ENCODE measurements around the gene FOXP1.
"Not testable (repeated sequence)": the region's sequence is repeated elsewhere in the genome, so short reads cannot be mapped to it uniquely, and the experiment has no call there.

The FOXP1 gene

DNA sequence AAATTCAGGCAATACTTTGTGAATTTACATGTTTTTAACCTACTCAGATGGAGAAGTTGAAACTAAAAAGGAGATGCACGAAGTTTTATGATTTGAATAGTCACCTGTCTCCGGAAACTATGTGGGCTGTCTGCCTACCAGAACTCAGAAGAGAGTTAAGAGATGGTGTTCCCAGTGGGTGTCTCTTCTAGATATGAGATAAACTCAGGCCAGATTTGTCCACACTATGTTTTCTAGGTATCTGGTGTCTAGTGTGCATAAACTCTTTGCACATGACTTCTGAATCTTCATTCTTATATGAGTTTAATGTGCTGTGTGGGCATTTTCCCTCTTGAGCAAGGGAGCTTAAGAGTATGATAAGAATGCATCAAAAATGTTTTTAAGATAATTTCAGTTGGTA, 222.8 kb downstream of the FOXP1 start:
- FAIRE-seq: no peak

- peak; percentile 58 for FAIRE-seq
Observed at GRCh38 chr3:71360180-71360579, 223.3 kb downstream of the FOXP1 start.

DNA sequence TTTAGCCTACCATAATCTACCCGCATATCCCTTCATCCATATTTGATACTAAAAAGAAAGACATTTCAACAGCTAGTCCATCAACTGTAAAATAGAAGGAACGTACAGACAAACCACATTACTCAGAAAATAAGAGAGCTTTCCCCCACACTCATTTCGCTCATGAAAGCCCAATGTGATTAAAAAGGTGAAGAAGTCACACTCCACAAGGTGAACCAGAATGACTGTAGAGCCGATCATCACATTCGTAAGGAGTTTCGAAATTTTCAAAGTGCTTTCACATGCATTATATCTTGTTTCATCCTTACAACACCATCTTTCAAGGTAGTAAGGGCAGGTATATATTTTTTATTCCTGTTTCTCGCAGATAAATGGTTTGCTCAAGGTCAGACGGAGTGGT, 225.3 kb downstream of the FOXP1 start:
- FAIRE-seq: no peak

DNA sequence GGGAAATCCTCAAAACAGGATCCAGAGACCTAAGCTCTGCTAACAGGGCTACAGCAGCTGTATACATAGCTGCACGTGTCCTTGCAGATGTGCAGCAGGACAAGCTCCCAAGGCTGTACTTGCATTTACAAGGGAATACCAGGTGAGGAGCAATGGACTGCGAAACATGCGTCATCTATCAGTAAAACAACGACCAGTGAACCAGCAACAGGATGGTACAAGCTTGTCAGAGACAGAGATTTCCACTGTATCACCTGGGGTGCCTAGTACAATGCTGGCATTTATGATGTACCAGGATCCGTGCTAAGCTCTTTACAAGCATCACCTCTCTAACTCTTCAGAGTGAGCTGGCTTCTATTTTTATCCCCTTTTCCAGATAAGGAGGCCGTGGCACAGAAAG, 227.3 kb downstream of the FOXP1 start:
- FAIRE-seq: peak; percentile 24

GRCh38 chr3:71355862-71356261, 227.7 kb downstream of the FOXP1 start:
- FAIRE-seq: no peak

DNA sequence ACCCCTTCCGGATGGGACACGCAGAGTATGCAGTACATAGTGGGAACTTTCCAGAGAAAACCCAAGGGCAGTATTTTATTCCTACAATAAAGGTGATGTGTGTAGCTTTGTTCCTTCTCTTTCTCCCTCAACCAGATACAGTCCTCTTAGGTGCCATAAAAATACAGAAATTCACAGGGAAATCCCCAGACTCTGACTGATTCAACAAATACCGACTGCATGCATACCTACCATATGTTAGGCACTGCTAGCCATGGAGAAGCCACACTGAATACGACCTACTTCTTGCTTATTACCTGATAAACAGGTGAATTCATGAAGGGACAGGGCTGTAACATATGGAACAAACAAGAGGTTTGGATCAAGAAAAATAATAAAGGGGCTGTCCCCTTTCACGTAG, 228.5 kb downstream of the FOXP1 start:
- no peak for FAIRE-seq

GRCh38 chr3:71351403-71352149, 232.0 kb downstream of the FOXP1 start:
- no peak for FAIRE-seq

DNA sequence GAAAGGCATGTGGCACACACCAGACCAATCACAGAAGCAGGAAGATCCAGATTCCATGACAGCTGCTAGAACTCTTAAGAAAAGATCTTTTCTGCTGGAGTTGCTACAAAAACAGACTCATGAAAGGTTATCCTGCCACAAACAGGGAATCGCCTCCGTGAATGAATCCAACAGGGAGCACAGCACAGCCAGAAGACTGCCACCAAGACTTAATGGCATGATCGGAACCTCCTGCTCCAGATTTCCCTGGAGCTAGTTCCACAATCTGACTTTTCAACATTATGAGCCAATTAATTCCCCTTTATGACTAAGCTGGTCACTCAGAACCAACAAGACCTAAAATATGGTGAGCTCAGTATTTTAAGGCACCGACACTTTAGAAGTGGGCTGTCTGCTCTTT, 232.5 kb downstream of the FOXP1 start:
- no peak for FAIRE-seq

- no peak for FAIRE-seq
Observed at GRCh38 chr3:71348831-71349230, 234.7 kb downstream of the FOXP1 start.

GRCh38 chr3:71348001-71348632, 235.4 kb downstream of the FOXP1 start:
- FAIRE-seq: no peak

DNA sequence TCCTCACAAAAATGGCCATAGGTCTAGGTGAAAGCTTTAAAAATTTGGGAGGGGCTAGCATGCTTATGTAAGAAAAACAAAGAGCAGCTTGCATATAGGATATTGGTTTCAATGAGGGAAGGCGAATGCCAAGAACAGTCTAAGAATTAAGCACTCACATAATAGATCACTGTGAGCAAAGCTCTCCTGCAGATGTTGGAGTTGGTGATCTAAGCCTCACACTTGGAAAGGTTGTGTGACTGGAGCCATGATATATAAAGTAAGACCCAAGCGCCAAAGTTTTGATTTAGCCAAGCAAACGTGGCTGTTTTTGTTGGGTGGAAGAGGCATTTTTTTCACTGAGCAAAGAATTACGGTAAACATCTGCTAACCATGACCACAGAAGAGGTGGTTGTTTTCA, 237.5 kb downstream of the FOXP1 start:
- no peak for FAIRE-seq

DNA sequence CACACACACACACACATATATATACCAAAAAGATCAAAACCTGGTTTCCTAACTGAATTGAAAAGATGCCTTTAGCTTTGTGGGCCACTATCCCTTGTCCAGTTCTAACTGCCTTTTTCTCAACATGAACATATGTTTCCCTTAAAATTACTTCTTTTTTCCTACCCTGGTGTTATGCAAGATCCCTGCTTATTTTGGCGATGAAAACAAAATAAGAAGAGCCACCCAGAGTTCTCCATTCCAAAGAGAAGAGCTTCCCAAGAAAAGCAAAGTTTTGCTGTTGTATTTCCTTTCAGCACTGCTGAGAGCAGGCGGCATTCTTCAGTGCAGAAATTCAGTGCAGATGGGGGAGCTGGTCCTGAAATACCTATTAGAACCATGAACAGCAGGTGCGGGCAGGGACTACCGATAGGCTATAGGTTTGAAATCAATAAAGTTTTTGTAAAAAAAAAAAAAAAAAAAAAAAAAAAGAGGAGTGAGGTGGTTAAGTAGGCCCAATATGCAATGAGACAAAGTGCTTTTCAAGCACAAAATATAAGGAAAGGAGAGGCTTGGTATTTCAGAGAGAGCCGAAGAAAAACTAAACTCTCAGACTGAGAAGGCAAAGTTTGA, 238.0 kb downstream of the FOXP1 start:
- FAIRE-seq: no peak

DNA sequence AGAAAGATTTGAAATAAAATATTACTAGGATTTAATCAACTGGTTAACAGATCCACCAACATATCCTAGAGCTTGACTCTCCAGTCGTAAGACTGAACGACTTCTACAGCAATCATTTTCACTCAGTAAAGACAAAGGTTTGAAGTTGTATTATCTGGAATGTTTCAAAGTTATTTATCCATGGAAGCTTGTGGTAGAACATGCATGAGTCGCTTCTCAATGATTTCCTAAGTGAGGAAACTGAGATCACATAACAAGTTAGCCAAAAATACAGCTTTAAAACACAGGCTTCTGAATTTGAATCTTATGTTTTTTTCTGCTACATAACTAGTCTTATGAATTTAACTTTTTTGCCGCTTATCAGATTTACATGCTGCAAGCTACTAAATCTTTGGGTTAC, 241.8 kb downstream of the FOXP1 start:
- FAIRE-seq: no peak

GRCh38 chr3:71339049-71339448, 244.5 kb downstream of the FOXP1 start:
- FAIRE-seq: no peak

DNA sequence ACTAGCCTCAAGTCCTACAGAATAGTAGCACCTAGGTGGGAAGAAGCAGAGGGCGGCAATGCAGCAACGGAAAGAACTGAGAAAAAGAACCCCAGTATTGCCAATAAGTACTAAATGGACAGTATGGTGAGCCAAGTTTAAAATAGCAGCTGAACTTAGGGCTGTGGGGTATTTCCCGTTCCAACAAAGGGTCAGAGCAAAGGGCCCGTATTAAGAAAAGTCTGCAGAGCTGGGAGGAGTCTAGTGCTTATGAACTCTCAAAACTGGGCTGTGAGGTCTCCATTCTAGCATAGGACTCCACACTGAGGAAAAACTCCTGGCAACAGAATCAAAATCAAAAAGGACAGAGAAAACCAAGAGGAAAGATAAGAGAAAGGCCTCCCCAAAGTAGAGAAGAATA, 250.7 kb downstream of the FOXP1 start:
- FAIRE-seq: no peak

DNA sequence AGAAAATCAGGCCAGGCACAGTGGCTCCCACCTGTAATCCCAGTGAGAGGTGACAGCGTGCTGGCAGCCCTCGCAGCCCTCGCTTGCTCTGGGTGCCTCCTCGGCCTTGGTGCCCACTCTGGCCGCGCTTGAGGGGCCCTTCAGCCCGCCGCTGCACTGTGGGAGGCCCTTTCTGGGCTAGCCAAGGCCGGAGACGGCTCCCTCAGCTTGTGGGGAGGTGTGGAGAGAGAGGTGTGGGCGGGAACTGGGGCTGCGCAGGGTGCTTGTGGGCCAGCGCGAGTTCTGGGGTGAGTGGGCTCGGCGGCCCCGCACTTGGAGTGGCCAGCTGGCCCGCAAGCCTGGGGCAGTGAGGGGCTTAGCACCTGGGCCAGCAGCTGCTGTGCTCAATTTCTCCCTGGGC, 252.6 kb downstream of the FOXP1 start:
- no peak for FAIRE-seq

DNA sequence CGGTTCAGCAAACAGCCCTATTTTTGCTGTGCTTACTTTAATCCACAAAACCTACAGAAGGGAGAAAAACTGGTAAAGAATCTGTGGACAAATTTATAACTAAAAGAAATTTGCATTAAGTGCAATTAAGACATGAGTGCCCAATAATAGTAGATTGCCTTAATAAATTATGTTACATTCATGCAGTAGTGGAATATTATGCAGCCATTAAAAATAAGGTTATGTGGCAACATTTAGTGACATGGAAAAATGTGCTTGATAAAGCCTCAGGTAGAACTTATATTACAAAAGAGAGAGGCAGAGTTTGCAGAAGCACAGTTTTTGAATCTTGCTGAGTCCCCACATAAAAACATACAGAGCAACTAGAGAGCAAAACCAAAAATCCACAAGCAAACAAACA, 253.0 kb downstream of the FOXP1 start:
- no peak for FAIRE-seq

DNA sequence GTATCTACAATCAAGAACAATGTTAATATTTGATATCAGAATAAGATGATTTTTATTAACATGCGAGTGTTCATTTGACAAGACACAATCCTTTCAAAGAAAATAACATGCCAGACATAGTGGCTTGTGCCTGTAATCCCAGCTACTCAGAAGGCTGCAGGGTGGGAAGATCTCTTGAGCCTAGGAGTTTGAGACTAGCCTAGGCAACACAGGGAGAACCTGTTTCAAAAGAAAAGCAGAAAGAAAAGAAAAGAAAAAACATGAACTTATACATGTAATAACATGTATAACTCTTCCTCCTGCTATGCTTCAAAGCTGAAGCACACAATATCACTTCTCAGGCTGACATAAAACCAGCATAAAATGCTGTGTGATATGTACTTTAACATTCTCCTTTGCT, 253.7 kb downstream of the FOXP1 start:
- no peak for FAIRE-seq

DNA sequence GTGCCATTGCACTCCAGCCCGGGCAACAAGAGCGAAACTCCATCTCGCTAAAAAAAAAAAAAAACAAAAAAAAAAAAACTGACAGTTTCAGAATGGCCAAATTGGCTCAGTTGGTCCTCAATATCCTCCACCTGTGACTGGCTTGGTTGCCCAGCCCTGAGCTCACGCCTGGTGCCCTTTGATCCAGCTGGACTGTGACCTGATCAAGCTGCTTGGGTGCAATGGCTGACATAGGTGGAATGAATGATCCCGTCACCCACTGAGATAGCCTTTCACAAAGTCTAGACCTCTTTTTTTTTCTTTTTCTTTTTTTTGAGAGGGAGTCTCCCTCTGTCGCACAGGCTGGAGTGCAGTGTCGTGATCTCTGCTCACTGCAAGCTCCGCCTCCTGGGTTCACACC, 254.6 kb downstream of the FOXP1 start:
- FAIRE-seq: no peak

- FAIRE-seq: no peak
Observed at GRCh38 chr3:71327936-71328335, 255.6 kb downstream of the FOXP1 start.

DNA sequence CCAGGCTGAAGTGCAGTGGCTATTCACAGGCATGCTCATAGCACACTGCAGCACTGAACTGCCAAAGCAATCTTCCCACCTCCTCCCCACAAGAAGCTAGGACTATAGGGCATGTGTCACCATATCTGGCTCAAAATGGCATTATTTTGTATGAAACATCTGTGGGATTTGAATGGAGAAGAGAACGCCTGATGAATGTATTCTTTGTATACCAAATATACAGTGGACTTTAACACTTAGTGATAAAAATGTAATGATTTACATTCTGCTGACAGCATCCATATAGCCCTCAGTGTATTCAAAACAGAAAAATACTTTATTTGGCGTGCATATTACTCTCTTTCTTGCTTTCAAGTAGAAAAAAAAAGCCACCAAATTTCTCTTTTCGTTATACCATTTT, 257.8 kb downstream of the FOXP1 start:
- FAIRE-seq: no peak

- FAIRE-seq: not testable (repeated sequence)
Observed at GRCh38 chr3:71324224-71324623, 259.3 kb downstream of the FOXP1 start.

- FAIRE-seq: no peak
Observed at GRCh38 chr3:71323558-71323957, 260.0 kb downstream of the FOXP1 start.

DNA sequence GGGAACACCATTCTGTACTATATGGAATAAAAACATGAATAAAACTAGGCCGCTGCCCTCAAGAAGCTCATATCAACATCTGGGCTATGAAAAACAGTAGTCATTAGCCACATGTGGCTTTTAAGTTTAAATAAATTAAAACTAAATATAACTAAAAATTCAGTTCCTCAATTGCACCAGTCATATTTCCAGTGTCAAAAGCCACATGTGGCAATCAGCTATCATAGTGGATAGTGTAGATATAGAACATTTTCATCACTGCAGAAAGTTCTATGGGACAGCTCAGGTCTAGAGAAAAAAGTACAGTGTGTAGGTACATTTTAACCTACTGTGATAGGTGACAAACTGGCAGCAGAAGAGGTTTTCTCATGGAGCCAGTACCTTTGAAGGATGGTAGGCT, 261.4 kb downstream of the FOXP1 start:
- FAIRE-seq: no peak

DNA sequence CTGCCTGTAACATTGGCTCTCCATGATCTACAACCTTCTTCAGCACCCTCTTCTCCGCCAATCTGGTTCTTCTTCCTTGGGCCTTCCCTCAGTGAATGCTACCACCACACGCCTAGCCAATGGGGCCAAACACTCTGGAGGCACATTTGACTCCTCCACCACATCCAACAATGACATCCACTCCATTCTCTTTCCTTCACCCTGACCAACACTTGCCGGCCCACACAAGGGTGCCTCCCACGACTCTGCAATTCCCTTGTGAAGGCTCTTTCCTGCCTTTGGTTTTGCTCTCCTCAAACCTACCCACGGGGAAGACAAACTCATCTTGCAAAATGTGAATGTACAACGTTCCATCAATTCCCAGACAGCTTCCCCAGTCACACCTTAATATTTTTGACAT, 263.8 kb downstream of the FOXP1 start:
- FAIRE-seq: no peak
